HepG2 (cell line): ENCODE data around the gene TGFBR1. TPM values are rescaled to one million over a fixed set of nuclear protein-coding genes. Genes with fewer than 3 reads are reported as not detected.

Experiments used
- ATAC-seq: fragments of 200-7000 bp; cut with Tn5 transposase; 3 replicates; pipeline ENCODE4 v1.9.1; 2020; ENCODE audit warnings: mild to moderate bottlenecking, moderate library complexity
- BruUV-seq: library from RNA; stranded (reverse); fragments of 400-500 nt; replicated peaks from 2 replicates; lab custom pipeline; 2021; lab: Mats Ljungman, UMichigan
- CTCF ChIA-PET: fragments of 300-600 bp; formaldehyde crosslinking; extraction: SDS; loops from one replicate; lab custom pipeline; 2021; ENCODE audit warnings: low total read pairs, inconsistent platforms, low intra/inter-chr PET ratio; lab: Yijun Ruan, JAX
- POLR2A ChIA-PET: fragments of 350-600 bp; sonication (Branson Sonifier 250); formaldehyde crosslinking; loops from one replicate; lab custom pipeline; 2020; ENCODE audit warnings: antibody characterized with exemption, inconsistent platforms; lab: Yijun Ruan, JAX
- DNase-seq: peaks from one replicate; pipeline ENCODE4 v3.0.0-alpha.2; 2015; ENCODE audit warnings: low spot score
- FAIRE-seq: peaks from 3 replicates; lab custom pipeline; 2011; peaks lifted over from hg19 to GRCh38; lab: Jason Lieb, UNC
- H2AFZ ChIP-seq: one replicate; pipeline ENCODE4 v1.6.1; 2011; ENCODE audit warnings: low read length, inconsistent platforms
- H3K27ac ChIP-seq: fragments of 300-600 bp; 3 replicates; pipeline ENCODE4 v1.8.0; 2011; ENCODE audit warnings: mixed run types, mild to moderate bottlenecking, mixed read lengths, low read length, inconsistent platforms; ENCODE audit not compliant: insufficient read depth; ENCODE audit errors: extremely low read length
- H3K27me3 ChIP-seq, 2 experiments: fragments of 200-600 bp in 1 of 2; 2 replicates in 1 of 2; 3 replicates in 1 of 2; pipeline versions ENCODE4 v1.6.0 to v1.8.0; 2011; ENCODE audit warnings: low read length in 2 of 2, mild to moderate bottlenecking in 2 of 2, moderate library complexity in 2 of 2, inconsistent platforms in 1 of 2; ENCODE audit not compliant: insufficient read depth in 2 of 2, control insufficient read depth in 1 of 2
- H3K36me3 ChIP-seq, 2 experiments: fragments of 200-600 bp in 1 of 2; replicated peaks in 1 of 2; 2 replicates in 1 of 2; 3 replicates in 1 of 2; pipeline versions ENCODE4 v1.5.1 to v1.8.0; 2011; ENCODE audit warnings: low read length in 2 of 2, inconsistent platforms in 1 of 2; ENCODE audit not compliant: insufficient read depth in 2 of 2, control insufficient read depth in 1 of 2
- H3K4me1 ChIP-seq: 2 replicates; pipeline ENCODE4 v1.5.1; 2012; ENCODE audit warnings: low read length, inconsistent platforms; ENCODE audit not compliant: insufficient read depth
- H3K4me2 ChIP-seq: 2 replicates; pipeline ENCODE4 v1.6.0; 2011; ENCODE audit warnings: low read depth, low read length, inconsistent platforms
- H3K4me3 ChIP-seq, 3 experiments: fragments of 200-600 bp in 1 of 3; sonication (generic), shearing (Covaris generic) in 1 of 3; replicated peaks in 1 of 3; 2 replicates each; pipeline ENCODE4 v1.5.1; 2011 to 2016; ENCODE audit warnings: low read length in 3 of 3, inconsistent platforms in 2 of 3, low read depth in 2 of 3, mild to moderate bottlenecking in 2 of 3, control low read depth in 1 of 3, mixed read lengths in 1 of 3; ENCODE audit not compliant: insufficient read depth in 1 of 3
- H3K79me2 ChIP-seq: one replicate; pipeline ENCODE4 v1.6.1; 2011; ENCODE audit warnings: low read length, inconsistent platforms; ENCODE audit not compliant: insufficient read depth
- H3K9ac ChIP-seq: 2 replicates; pipeline ENCODE4 v1.6.0; 2011; ENCODE audit warnings: mild to moderate bottlenecking, low read depth, low read length, inconsistent platforms; ENCODE audit not compliant: insufficient read depth
- H3K9me3 ChIP-seq: 2 replicates; pipeline ENCODE4 v1.5.1; 2012; ENCODE audit warnings: mild to moderate bottlenecking, low read length
- H4K20me1 ChIP-seq: 2 replicates; pipeline ENCODE4 v1.6.0; 2011; ENCODE audit warnings: inconsistent platforms, mild to moderate bottlenecking, low read length, moderate library complexity; ENCODE audit not compliant: insufficient read depth
- ATM ChIP-seq: fragments of 450-650 bp; IDR thresholded peaks from 2 replicates; pipeline ENCODE4 v1.7.1; 2017; ENCODE audit warnings: mild to moderate bottlenecking, borderline replicate concordance
- CENPBD1 ChIP-seq: sonication (generic); formaldehyde crosslinking; IDR thresholded peaks from 2 replicates; pipeline ENCODE4 v1.8.0; 2022; ENCODE audit warnings: missing genetic modification reagents, low read depth, mild to moderate bottlenecking, borderline replicate concordance
- DMAP1 ChIP-seq: IDR thresholded peaks from 2 replicates; pipeline ENCODE4 v1.6.1; 2016
- HHEX ChIP-seq: IDR thresholded peaks from 2 replicates; pipeline ENCODE4 v1.6.1; 2016; ENCODE audit warnings: control low read depth
- HIVEP1 ChIP-seq: sonication (generic); formaldehyde crosslinking; IDR thresholded peaks from 2 replicates; pipeline ENCODE4 v1.4.0; 2020; ENCODE audit warnings: mild to moderate bottlenecking, missing genetic modification reagents
- RBAK ChIP-seq: sonication (generic); formaldehyde crosslinking; IDR thresholded peaks from 2 replicates; pipeline ENCODE4 v1.5.1; 2020; ENCODE audit warnings: mild to moderate bottlenecking, missing genetic modification reagents
- RNF219 ChIP-seq: sonication (generic); formaldehyde crosslinking; IDR thresholded peaks from 2 replicates; pipeline ENCODE4 v1.5.0; 2020; ENCODE audit warnings: mild to moderate bottlenecking, missing genetic modification reagents
- ZKSCAN5 ChIP-seq: sonication (generic); formaldehyde crosslinking; IDR thresholded peaks from 2 replicates; pipeline ENCODE4 v1.5.1; 2020; ENCODE audit warnings: mild to moderate bottlenecking, missing genetic modification reagents
- ZNF230 ChIP-seq: sonication (generic); formaldehyde crosslinking; IDR thresholded peaks from 2 replicates; pipeline ENCODE4 v1.4.0; 2020; ENCODE audit warnings: mild to moderate bottlenecking, missing genetic modification reagents
- ZNF292 ChIP-seq: sonication (generic); formaldehyde crosslinking; IDR thresholded peaks from 2 replicates; pipeline ENCODE4 v1.8.1; 2022; ENCODE audit warnings: mild to moderate bottlenecking, low read depth, missing genetic modification reagents, borderline replicate concordance
- ZNF547 ChIP-seq: sonication (generic); formaldehyde crosslinking; IDR thresholded peaks from 2 replicates; pipeline ENCODE4 v1.5.1; 2020; ENCODE audit warnings: mild to moderate bottlenecking, missing genetic modification reagents
- ZNF562 ChIP-seq: sonication (generic); formaldehyde crosslinking; IDR thresholded peaks from 2 replicates; pipeline ENCODE4 v1.8.0; 2022; ENCODE audit warnings: missing genetic modification reagents, borderline replicate concordance
- ZNF704 ChIP-seq: sonication (generic); formaldehyde crosslinking; IDR thresholded peaks from 2 replicates; pipeline ENCODE4 v1.8.1; 2023; ENCODE audit warnings: mild to moderate bottlenecking, inconsistent platforms, moderate library complexity, missing genetic modification reagents, borderline replicate concordance
- ZNF713 ChIP-seq: sonication (generic); formaldehyde crosslinking; IDR thresholded peaks from 2 replicates; pipeline ENCODE4 v1.4.0; 2020; ENCODE audit warnings: mild to moderate bottlenecking, missing genetic modification reagents
- ZNF891 ChIP-seq: sonication (generic); formaldehyde crosslinking; IDR thresholded peaks from 2 replicates; pipeline ENCODE4 v1.5.0; 2020; ENCODE audit warnings: mild to moderate bottlenecking, missing genetic modification reagents
- WGBS: methylation state at CpG from one replicate; pipeline ENCODE4 v1.1.6; 2017; ENCODE audit warnings: low lambda C conversion rate; 5-methylcytosine and 5-hydroxymethylcytosine counted together
- in situ Hi-C: cut with HindIII; loops from 2 replicates; pipeline ENCODE4 v1.10.0; 2017; ENCODE audit warnings: low pct_unique_long_range_greater_than_20kb; ENCODE audit not compliant: extremely low pct_ligation_motif_present
- intact Hi-C: fragments of 100-400 bp; cut with micrococcal nuclease; formaldehyde crosslinking; loops from one replicate; pipeline ENCODE4 v1.10.0; 2022; ENCODE audit not compliant: unreplicated experiment
- polyA plus RNA-seq, 8 experiments: library from polyadenylated mRNA; depleted of rRNA in 3 of 8; stranded (reverse) in 7 of 8; unstranded in 1 of 8; fragments of >200 nt; fragmentation: Illumina TruSeq in 4 of 8; extraction: Trizol in 4 of 8; gene quantifications; 2 replicates each; pipeline versions ENCODE4 v1.2.1 to v1.2.3, GENCODE V29; 2011 to 2016; ENCODE audit warnings: low read depth in 4 of 8, missing spikeins in 1 of 8, mixed read lengths in 1 of 8; ENCODE audit not compliant: insufficient read depth in 1 of 8
- total RNA-seq, 5 experiments: library from RNA; depleted of rRNA; stranded (reverse); fragments of >200 nt; fragmentation: Illumina TruSeq; extraction: Trizol; gene quantifications; 2 replicates each; pipeline ENCODE4 v1.2.3, GENCODE V29; 2016; ENCODE audit warnings: low read depth in 1 of 5

TGFBR1 gene
- total and polyA plus RNA-seq, 2 of the 13 experiments (the other 11 are each of a cell fraction or from before 2014, with no cell fraction given), result 16.8 to 23.9 TPM

- no peak for TF ChIP-seq ZNF292 (CRISPR knock-in tag)
These were observed 47.8 kb upstream of the TGFBR1 start (continued) for GRCh38 chr9:99056886-99057664.

- no peak for DNase-seq
- TF ChIP-seq HHEX (CRISPR knock-in tag) (no peak), ZNF891 (no peak), HIVEP1 (CRISPR knock-in tag) (no peak), DMAP1 (CRISPR knock-in tag) (no peak), ATM (no peak), ZNF704 (no peak), ZKSCAN5 (CRISPR knock-in tag) (no peak), CENPBD1 (CRISPR knock-in tag) (no peak), ZNF562 (CRISPR knock-in tag) (no peak), ZNF547 (CRISPR knock-in tag) (no peak), ZNF230 (no peak), ZNF713 (no peak), RBAK (CRISPR knock-in tag) (no peak), RNF219 (no peak)
- Histone ChIP-seq H4K20me1 (no peaks in the 10 kb centered on the region), H3K9ac (no peak overlapping the region), H3K4me2 (no peak overlapping the region), H3K27ac (no peak overlapping the region), H3K27me3 (no peaks in the 10 kb centered on the region; a peak in 1 of 5 replicates), H3K9me3 (no peaks in the 10 kb centered on the region), H3K79me2 (no peaks in the 10 kb centered on the region), H3K4me1 (no peaks in the 10 kb centered on the region; the same call in 1 of the 2 replicates), H3K36me3 (no peaks in the 10 kb centered on the region), H2AFZ (no peak overlapping the region), H3K4me3 (no peak overlapping the region)
- BruUV-seq, result no TSS peak
- intact Hi-C loops (no loop called here), in situ Hi-C loops (no loop called here)
- 19% methylated on average over 7 of the region's 7 CpGs for WGBS
- no peak for ATAC-seq
- no peak for FAIRE-seq
- CTCF ChIA-PET, result no interaction called here
- POLR2A ChIA-PET, result no interaction called here
These were observed 47.0 kb upstream of the TGFBR1 start for GRCh38 chr9:99057665-99058625.
